CD4-positive, alpha-beta T cell treated with Interferon alpha-2 for 1 hour (primary cell): ENCODE measurements around the gene FILIP1L.
"Not testable (repeated sequence)": the region's sequence is repeated elsewhere in the genome, so short reads cannot be mapped to it uniquely, and the experiment has no call there.

Experiments
- DNase-seq, 2 donors: peaks; one replicate each; pipeline ENCODE4 v3.0.0-alpha.2; 2020 to 2022

The FILIP1L gene

DNA sequence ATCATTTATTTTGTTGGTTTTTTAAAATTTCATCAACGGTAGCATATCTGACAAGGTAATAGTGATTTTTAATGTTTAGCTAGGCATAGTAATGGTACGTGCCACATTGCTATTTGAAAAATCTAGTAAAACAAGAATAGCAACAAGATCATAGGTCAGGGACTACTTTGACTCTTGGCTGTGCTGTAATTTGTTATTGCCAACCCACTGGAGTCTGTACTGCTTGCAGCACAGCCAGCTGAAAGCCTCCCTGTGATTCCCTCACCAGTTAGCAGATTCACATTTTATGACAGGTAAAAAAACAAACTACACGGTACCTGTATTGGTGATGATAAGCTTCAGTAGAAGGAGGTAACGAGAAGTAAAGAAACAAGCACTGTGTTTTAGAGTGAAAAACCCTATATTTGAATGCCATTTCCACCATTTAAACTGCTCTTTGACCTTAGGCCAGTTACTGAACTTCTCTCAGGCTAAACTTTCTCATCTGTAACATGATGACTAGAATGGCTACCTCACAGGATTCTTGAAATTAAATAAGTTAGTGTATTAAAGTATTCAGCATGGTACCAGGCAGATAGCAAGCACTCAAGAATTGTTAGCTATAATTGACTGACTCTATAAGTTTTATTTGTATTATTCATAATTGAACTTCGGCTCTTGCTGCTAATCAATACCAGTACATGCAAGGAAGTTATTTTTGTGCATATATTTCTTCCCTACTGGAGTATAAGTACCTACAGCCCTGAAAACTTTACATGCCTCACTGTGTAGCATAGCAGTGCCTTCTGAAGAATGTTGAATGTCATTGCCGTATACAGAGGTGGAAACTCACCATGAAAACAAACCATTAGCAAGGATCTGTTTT lies 16.1 kb downstream of the FILIP1L start:
- no peak for DNase-seq

DNA sequence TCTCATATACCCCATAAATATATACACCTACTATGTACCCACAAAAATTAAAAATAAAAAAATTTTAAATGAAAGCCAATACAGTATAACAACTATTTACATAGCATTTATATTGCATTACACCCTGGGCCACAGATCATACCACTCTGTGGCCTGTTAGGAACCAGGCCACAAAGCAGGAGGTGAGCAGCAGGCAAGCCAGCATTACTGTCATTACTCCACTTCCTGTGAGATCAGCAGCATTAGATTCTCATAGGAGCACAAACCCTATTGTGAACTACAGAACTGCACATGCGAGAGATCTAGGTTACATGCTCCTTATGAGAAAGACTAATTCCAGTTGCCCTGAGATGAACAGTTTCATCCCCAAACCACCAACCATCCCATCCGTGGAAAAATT lies 17.4 kb downstream of the FILIP1L start:
- no peak for DNase-seq

DNA sequence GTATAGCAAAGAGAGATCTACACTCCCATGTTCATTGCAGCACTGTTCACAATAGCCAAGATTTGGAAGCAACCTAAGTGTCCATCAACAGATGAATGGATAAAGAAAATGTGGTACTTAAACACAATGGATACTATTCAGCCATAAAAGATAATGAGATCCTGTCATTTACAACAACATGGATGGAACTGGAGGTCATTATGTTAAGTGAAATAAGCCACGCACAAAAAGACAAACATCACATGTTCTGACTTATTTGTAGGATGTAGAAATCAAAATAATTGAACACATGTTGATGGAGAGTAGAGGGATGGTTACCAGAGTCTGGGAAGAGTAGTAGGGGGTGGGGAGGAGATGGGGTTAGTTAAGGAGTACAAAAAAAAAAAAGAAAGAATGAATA lies 18.0 kb downstream of the FILIP1L start:
- not testable (repeated sequence) for DNase-seq

DNA sequence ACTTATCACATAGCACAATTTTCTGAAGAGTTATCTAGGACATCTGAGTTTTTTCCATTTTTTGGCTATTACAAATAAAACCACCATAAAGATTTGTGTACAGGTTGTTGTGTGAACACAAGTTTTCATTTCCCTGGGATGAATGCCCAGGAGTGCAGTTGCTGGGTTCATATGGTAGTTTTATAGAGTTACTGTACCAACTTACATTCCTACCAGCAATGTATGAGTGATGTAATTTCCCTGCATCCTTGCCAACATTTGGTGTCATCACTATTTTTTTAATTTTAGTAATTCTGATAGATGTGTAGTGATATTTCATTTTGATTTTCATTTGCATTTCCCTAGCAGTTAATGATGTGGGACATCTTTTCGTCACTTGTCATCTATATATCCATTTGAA lies 20.5 kb downstream of the FILIP1L start:
- no peak for DNase-seq

DNA sequence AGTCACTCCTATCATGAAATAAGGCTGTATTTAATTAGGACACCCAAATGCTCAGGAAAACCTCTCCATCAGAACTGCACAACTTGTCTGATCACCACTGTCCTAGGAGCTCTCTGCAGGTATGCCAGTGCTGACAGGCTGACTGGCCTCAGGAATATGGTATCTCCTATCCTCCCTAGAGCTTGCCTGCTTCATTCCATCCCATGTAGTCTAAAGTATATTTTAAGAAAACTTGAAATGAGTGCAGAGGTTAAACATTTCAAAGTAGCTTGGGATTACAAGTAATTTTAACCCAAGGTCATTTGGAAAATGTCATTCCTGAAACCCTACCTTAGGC lies 23.7 kb downstream of the FILIP1L start:
- DNase-seq = no peak

DNA sequence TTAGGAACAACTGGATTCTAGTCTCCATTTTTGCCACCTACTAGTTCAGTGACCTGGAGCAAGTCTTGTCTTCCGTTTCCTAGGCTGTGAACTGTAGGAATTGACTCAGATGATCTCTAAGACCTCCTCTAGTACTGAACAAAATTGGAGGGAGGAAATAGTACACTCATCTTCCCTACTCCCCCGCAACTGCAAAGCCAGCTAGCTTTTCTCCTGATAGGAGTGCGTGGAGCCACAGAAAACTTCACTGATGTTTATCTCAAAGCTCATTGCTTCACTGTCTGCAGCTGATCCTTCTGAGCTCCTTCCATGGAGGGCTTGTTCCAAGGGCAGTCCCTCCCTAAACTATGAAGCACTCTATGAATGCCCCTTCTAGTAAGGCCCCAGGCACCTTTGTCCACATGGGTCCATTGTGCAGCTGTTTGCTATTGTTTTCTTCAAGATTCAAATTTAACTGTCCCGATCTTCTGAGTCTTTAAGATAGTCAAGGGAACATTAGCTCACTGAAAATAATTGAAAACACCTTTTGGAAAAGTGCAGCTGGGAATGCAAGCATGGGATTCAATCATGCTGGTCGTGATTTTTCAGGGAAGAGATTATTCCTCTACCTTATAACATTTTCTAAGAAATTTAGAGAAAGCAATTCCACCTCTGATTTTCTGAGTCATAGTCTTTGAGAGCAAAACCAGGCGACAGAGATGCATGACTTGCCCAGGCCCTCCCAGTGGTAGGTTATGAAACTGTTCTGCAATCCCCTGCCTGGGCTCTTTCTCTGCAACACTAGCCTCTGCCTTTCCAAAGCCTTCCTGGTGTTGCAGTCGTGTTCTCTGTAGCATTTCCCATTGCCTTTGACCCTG lies 24.3 kb downstream of the FILIP1L start:
- DNase-seq = peak in 1 of 2 donors; percentile 2

DNA sequence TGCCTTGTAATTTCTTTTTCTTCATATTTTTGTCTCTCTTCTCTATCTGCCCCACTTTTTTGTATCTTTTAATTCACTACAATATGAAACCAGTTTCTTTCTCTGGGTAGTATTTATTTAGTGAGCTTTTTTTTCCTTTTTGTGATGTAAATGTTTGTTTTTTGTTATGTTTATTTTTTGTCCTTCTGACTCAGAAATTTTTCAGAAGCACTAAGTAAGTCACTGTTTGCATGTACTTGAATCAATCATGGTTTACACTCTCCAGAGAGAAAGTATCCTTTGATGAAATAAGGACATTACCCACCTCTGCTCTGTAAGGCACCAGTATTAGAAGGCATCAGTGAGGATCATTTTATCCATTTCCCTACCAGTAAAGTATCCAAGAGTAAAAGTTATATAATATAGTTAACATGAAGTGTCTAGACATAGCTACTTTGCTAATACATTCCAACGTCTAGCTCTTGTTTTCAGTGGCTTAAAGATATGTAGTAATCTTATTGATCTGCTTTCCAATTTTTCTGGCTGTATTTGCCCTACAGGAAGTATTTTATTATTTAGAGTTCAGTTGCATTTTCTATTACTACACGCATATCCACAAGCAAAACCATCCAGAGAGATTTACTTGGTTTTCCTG lies 25.4 kb downstream of the FILIP1L start:
- no peak for DNase-seq

DNA sequence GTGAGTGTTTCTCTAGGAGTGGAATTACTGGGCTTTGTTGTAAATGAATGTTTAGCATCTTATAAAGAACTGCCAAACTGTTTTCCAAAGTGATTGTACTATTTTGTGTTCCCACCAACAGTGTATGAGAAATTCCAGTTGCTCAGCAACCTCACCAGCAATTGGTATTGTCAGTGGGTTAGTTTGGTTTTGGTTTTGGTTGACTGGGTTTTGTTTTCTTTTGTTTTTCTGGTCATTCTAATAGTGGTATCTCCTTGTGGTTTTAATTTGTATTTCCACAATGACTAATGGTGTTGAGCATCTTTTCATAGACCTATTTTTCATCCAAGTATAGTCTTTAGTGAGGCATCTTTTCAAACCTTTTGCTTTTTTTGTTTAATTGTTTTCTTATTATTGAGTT lies 27.1 kb downstream of the FILIP1L start:
- no peak for DNase-seq

DNA sequence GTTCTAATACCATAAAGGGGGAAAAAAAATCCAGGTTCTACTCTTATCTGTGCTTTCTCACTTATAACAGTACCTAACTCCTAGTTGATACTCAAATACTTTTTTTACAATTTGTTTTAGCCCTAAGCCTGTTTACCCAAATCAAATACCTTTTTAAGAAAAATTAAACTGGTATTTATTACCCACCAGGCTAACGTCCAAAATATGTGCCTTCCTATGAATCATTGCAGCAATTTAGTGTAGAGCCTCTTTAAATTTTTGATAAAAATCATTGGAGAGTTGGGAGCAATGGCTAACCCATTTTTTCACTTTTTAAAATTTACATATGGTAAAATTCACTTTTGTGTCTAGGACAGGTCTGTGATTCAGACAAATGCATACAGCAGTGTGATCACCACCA lies 27.9 kb downstream of the FILIP1L start:
- DNase-seq = no peak

DNA sequence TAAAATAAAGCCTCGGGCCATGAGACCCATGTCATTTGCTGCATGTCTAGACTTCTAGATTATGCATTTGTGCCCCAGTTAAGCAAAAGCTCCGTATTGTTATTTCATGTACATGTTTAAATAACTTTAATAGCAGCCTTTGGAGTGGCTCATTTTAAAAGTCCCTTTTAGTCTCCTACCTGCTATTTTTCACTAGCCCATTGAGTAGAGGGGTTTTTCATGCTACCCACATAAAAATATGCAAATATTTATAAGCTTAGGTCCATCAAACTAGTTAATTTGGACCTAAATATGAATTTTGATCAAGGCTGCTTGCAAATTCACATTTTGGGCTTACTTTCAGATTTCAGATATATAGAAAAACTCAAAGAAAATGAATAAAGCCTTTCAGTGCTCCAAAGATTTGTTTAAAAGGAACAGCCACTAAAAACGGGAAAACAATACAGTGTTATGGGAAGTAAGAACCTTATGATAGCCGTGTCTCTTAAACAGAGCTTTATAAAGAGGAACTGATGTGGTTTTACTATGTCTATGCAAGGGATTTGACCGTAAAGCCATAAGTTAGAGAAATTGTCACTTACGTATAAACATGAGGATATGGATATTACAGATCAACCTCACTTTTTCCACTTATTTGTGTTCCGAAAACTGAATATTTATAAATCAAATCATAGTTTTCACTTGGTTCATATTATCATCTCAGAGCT lies 30.0 kb downstream of the FILIP1L start:
- no peak for DNase-seq

DNA sequence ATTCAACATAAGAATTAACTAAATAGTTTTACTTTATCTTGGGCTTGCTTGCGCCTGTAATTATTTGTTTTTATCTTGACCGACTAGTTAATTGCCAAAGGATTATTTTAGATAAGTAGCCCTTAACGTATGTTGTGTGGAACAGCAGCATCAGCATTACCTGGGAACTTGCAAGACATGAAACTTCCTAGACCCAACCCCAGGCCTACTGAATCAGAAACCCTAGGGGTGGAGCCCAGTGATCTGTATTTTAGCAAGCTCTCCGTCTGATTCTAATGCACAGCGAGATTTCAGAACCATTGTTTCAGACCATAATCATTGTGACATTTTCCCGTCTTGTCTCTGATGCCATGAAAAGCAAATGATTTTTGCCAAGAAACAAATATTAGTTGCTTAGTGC lies 31.1 kb downstream of the FILIP1L start:
- no peak for DNase-seq

DNA sequence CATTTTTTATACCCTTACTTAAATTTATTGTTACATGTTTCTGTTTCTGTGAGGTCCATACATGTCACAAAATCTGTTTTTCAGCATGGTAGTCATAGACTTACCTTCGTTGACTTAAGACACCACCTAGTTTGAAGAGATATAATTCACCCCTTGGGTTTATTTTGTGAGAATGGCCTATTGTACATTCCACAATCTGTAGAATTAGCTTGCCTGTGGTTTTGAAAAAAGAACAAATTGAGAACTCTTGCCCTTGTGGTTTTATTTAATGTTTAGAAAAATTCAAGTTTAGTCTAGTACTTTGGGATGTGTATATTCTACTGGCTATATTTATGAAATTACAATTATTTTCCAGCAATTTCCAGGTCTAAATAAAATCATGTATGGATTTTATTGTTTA lies 31.6 kb downstream of the FILIP1L start:
- DNase-seq = no peak

DNA sequence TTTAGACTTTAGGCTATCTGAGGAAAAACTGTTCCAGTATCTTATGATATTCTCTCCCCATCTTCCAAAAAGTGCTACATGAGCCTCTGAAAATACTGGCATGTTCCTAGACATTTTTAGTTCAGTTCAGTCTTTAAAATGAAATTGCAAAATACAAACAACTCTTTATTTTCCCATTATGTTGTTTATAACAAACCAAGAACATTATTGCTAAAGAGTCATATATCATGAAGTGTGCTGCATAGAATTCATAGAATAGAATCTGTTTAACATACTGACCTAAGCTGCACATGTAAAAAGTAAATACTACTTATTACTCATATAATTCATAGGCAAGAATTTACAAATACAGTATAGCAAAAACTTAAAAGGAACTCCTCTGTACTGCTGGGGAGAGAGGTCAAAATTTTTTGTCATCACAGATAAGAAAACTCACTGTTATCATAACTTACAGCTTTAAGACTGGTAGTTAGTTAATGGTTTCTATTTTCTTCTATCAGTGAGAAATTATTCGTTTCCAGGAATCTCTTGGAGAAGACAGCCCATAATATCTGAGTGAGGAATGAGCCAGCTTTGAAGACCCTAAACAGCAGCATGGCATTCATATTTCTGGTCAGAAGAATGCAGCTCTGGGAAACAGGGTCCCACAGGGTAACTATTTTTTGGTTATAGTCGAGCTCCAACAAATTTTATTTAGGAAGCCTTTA lies 32.2 kb downstream of the FILIP1L start:
- DNase-seq = no peak

DNA sequence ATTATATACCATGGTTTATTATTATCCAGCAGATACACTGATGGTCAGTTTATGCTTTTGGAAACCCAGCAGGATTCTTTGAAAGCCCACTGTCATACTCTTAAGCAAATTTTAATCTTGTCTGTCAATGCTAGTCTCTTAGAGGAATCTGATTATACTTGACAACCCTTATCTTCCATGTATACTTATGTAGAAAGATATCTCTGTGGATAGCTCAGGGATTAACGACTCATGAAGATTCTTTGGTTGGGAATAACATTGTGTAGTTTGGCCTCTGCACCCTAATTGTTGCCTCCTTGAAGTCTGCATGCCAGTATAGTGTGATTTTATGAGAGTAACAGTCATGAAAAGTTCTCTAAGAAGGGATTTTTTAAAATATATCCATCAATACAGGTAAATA lies 33.0 kb downstream of the FILIP1L start:
- no peak for DNase-seq

DNA sequence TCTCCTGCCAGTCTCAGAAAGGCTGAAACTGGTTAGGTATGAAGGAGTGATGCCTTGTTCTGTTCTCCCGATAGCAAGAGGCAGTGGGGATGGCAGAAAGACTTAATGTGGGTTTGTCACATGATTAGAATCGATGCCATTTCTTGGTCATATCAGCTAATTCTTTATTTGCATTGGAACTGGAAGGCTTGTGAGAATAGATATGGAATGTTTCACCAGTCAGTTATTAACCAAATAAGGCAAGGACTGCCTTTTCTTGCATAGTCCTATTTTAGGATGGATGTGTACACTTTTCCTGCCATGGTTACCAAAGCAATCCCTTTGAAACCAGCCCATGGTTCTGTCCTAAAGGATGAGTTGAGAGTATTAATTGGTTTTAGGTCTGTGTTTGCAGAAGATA lies 33.7 kb downstream of the FILIP1L start:
- no peak for DNase-seq

DNA sequence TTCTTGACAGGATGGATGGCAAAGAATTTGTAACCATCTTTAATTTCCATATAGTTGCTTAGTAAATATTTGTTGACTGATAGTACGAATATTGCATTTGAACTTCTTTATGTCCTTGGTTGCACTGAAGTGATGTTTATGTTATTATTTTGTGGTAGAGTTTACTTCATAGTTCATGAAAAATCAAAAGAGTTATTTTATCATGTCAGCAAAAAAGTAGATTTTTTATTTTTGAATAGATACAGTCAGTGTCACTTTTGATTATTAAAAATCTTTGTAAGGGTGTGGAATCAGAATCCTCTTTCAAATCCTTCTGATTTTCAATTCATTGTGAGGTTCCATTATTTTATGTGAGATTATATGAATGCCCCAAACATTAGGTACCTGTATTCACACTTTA lies 35.0 kb downstream of the FILIP1L start:
- no peak for DNase-seq

DNA sequence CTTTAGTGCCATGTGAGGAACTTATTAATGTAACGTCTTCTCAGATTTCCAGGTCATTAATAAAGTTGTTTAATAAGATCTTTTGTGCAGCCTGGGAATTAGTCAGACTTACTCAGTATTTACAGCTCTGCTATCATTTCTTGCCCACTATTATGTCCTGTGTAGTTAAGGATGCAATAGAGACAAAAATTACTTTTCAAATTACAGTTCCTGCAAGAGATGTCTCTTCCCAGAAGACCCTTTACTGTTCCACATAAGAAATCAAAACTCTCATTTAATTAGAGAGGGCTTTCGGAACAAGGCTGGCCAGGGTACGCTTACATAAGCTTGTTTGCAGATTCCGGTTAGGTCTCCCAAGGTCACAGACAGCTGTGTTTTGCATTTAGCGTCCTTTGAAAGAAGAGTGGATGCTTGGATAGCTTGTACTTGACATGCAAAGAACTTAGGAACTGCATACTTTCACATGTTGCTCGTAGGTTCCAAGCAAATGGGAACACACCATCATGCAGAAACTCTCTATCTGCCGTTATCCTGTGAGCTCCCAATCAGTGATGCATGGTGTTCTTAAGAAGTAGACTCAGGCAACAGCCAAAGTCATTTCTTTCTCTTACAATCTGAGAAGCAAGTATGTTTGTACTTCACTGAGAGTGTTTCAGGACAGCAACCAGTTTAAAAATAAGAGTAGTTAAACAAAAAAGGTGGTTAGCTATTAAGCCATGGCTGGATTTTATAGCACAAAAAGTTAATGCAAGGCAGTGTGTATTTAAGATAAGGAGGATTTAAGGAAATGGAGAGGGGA lies 37.4 kb downstream of the FILIP1L start:
- DNase-seq = no peak

DNA sequence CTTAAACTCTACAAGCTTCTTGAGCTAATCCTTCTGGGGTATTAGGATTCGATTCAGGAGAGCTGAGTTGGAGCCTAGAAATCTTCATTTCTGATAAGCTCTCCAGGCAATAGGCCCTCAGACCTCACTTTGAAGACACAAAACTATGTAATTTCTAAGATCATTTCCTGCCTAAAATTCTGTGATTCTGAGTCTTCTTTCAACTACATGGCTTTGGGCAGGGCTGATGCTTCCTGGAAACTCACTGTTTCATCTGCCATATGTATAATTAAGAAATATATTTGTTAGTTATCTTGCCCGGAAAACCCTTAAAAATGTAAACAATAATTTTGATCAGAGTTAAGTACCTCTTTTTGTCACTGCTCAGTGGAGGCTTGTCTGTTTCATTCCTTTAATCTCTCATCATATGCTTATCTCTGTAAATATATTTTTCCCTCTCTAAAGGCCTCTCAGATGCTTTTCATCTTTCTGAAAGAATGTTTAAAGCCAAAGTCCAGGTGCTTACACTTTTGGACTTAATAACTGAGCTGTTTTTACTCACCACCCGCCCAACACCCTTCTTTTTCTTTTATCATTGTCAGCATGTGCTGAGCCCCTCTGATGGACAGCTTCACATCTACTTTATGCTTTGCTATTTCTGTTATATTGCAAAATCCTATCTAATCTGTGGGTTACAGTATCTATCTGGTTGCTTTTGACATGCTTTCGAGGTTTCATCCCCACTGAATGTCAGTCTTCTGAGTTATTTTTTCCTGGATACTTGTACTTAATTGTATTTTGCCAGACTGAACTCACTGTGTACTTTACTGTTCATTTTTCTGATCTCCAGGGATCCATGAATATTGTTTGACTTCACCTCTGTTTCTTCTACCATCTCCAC lies 38.2 kb downstream of the FILIP1L start:
- DNase-seq = no peak

DNA sequence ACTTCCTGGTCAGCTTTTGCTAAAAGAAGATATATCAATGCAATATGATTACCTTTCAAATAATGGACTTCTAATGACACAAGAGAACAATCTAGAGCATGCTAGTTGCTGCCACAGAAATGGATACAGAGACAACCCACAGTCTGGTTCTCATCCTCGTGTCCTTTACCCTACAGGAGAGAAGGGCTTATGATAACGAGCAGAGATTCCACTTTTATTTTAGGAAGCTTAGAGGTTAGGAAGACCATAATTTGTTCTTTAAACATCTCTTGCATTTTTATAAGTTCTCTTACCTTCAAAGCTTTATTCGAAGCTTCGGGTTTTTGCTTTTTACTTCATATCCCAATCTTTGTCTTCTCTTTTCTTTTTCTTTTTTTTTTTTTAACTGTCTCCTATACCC lies 39.1 kb downstream of the FILIP1L start:
- DNase-seq = no peak

DNA sequence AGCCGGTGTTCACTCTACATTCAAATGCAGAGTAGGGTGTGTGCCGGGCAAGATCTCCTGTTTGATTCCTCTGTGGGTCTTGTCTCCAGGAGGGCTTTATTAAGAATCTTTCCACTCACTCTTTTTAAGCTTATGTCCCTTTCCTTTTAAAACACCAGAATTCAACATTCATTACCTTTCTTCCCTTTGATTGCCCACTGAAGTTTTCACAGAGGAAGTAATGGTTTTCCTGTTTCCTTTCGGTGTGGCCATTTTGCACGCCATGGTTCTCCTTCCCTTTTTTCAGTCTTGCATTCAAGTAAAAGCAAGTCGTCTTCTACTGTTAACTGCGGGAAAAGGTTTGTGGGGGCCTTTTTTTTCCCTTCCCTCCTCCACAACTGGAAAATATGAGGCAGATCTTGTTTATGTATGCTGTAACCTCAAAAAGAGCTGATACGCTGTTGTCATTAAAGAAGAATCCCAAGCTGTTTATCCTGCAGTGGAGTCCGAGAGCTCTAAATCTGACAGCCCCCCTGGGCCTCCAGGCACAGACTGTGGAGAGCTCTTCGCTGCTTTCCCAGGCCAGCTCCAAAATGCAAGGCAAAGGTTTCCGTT lies 40.5 kb downstream of the FILIP1L start:
- peak in 1 of 2 donors; percentile 21 for DNase-seq
